Hippocampal formation (tissue), 2 donors: Measurements from ENCODE around the gene DENND6B.
"Not testable (repeated sequence)": the region's sequence is repeated elsewhere in the genome, so short reads cannot be mapped to it uniquely, and the experiment has no call there.

Experiments used
- DNase-seq, 2 donors: peaks; one replicate each; lab custom pipeline; 2025; lab: John Stamatoyannopoulos, UW

DENND6B gene, protein sequence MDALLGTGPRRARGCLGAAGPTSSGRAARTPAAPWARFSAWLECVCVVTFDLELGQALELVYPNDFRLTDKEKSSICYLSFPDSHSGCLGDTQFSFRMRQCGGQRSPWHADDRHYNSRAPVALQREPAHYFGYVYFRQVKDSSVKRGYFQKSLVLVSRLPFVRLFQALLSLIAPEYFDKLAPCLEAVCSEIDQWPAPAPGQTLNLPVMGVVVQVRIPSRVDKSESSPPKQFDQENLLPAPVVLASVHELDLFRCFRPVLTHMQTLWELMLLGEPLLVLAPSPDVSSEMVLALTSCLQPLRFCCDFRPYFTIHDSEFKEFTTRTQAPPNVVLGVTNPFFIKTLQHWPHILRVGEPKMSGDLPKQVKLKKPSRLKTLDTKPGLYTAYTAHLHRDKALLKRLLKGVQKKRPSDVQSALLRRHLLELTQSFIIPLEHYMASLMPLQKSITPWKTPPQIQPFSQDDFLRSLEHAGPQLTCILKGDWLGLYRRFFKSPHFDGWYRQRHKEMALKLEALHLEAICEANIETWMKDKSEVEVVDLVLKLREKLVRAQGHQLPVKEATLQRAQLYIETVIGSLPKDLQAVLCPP

DNA sequence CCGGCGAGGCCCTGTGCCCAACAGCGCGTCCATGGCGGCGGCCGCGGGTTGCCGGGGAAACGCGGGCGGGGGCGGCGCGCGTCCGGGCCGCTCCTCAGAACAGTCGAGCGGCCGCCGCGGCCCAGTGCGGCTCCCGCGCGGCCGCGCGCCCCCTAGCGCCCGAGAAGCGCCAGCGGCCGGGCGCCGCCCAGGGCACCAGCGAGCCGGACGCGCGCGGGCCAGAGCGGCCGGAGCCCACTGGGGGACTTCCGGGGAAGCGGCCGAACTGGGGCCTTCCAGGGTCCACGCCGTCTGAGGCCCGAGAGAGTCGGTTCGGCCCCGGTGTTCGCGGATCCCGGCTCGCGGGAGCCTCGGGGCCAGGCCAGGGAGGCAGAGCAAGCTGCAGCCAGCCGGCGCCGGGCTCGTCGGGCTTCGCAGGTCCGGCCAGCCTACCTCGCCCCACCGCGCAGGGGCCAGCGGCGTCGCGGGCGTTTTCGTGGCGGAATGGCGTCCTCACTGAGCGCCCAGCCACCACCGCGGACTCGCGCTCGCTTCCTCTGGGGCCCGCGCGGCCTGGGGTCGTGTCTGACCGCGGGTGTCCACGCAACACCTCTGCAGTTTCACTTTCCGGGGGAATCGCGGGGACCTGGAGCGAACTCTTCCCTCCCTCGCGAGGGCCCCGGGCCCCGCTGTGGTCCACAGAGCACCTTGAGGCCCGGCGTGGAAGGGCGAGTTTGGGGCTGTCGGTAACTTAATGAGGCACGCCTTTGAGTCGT, at the start of gene DENND6B:
Gene DENND6B (minus strand): TSS at position 57 of the 755 bp plus-strand sequence. CDS start 24 bp downstream, at position 33.
- peak; percentile 74 to 88 for DNase-seq

DNA sequence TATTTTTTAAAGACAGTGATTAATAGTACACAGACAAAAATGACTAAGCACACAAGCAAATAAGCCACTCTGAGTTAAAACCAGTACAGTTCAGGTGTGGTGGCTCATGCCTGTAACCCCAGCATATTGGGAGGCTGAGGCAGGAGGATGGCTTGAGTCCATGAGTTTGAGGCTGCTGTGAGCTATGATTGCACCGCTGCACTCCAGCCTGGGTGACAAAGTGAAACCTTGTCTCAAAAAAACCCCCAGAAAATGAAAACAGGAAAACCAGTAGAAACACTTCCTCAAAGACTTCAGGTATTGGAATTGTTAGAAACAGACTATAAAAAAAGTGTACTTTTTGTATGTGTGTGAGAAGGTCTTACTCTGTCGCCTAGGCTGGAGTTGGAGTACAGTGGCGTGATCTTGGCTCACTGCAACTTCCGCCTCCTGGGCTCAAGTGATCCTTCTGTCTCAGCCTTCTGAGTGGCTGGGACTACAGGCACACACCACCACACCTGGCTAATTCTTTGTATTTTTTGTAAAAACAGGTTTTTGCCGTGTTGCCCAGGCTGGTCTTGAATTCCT, 49.4 kb upstream of the DENND6B start:
- DNase-seq, result no peak

GRCh38 chr22:50371101-50371648, 44.4 kb upstream of the DENND6B start:
- DNase-seq, result no peak

GRCh38 chr22:50367778-50368500, 41.1 kb upstream of the DENND6B start:
- no peak for DNase-seq

DNA sequence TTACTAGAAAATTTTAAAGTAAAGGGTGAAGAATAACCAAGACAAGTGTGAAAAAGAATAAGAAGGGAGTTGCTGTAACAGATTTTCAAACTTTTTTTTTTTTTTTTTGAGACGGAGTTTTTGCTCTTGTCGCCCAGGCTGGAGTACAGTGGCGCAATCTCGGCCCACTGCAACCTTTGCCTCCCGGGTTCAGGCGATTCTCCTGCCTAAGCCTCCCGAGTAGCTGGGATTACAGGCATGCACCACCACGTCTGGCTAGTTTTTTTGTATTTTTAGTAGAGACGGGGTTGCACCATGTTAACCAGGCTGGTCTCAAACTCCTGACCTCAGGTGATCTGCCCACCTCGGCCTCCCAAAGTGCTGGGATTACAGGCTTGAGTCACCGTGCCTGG, 37.0 kb upstream of the DENND6B start:
- not testable (repeated sequence) for DNase-seq

DNA sequence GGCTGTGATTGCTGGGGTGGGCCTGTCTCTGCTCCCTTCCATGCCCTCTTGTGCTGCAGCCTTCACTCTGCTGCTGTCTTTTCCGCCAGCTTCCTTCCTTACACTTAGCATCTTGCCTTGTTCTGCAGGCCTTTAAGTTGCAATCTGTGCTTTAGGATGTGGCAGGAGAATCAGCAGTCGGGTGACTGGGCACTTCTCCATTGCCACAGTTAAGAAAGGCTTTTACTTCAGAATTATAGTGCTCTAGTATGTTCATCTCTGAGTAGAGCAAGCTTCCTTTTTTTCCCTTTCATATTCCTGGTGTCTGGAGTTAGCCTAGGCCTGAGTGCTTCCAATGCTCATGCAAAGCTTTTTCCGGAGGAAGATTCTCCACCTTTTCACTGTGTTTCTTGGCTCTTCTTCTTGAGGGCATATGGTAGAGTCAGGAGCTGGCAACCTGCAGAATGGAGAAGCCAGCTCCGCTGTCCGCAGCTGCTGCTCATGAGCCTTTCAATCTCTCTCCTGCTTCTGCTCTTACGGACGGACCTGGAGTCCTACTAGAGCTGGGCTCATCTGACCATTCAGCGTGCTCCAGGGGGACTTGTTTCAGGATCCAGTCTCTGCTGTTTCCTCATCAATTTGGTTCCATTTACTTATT, 36.5 kb upstream of the DENND6B start:
- DNase-seq, result peak in 1 of 2 donors; percentile 31

DNA sequence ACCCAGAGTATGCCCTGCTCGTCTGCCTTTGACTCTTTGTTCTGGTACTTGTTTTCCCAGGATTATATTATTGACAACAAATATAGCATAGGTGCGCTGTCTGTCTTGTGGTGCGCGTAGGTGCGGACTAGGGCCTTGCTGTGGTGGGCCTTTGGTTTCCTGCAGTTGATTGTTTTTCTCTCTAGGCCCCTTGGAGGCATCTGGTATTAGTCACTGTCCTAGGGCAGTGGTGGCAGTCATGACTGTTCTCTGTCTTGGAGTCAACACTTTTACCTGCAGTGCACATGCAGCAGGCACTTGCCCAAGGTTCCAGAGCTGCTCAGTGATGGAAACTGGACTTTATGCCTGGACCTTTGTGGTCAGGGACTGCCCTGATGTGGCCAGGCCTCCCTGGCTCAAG, 34.9 kb upstream of the DENND6B start:
- DNase-seq, result no peak

- DNase-seq, result no peak
Measured at GRCh38 chr22:50361222-50361621, 34.4 kb upstream of the DENND6B start.

- no peak for DNase-seq
Measured at GRCh38 chr22:50360578-50360977, 33.8 kb upstream of the DENND6B start.

GRCh38 chr22:50357756-50358155, 30.9 kb upstream of the DENND6B start:
- no peak for DNase-seq

- no peak for DNase-seq
Measured at GRCh38 chr22:50357222-50357621, 30.4 kb upstream of the DENND6B start.

DNA sequence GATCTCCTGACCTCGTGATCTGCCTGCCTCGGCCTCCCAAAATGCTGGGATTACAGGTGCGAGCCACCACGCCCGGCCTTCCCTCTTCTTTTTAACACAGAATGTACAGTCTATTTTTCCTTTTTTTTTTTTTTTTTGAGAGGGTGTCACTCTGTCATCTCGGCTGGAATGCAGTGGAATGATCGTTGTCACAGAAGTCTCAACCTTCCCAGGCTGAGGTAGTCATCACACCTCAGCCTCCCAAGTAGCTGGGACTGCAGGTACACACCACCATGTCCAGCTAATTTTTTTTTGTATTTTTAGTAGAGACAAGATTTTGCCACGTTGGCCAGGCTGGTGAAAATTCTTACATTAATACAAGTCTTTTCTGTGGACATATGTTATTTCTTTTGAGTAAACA, 29.4 kb upstream of the DENND6B start:
- no peak for DNase-seq

DNA sequence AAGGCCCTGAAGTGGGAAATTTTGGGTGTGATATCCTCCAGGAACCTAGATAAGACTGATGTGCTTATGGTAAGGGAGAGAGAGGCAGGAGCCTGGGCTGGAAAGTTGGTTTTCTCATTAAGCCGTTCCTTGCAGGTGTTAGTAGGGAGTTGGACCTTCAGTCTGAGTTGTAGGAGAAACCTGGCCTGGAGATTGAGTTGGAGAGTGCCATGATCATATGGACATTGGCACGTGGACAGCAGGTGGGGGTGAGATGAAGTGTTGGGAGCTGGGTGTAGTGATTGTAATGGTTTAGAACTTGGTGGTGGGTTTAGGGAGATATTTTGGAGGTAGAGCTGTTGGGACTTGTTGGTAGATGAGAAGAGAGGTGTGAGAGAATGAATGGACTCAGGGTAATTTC, 21.2 kb upstream of the DENND6B start:
- DNase-seq, result no peak

DNA sequence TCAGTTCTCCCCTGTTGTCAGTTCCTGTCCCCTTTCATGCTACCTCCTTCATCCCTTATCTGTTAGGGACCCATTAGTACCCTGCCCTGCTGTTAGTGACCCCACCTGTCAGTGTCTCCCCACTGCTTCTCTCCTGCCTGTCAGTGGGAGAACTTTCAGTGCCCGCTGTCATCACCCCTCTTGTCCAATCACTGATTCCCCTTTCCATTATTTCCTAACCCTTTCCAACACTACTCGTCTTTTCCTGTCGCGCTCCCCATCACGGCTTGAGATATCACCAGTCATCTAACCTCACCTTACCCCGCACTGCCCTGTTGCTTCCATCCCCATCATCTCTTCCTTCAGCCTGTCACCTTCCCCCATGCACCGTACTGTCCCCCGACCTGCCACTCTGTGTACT, 20.3 kb upstream of the DENND6B start:
- no peak for DNase-seq

DNA sequence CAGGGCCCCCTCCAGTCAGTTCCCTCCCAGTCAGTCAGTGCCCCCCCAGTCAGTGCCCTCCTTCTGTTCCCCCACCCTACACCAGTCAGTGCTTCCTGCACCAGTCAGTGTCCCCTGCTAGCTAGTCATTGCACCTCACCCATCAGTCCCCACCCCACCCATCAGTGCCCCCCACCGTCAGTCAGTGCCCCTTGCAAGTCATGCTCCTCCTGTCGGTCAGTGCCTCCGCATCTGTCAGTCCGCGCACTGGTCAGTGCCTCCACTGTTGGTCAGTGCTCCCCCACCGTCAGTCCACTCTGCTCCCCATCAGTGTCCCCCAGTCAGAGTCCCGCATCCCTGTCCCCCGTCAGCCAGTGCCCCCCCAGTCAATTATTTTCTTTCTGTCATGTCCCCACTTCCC, 19.7 kb upstream of the DENND6B start:
- no peak for DNase-seq

GRCh38 chr22:50343541-50343935, 16.7 kb upstream of the DENND6B start:
- DNase-seq, result no peak

DNA sequence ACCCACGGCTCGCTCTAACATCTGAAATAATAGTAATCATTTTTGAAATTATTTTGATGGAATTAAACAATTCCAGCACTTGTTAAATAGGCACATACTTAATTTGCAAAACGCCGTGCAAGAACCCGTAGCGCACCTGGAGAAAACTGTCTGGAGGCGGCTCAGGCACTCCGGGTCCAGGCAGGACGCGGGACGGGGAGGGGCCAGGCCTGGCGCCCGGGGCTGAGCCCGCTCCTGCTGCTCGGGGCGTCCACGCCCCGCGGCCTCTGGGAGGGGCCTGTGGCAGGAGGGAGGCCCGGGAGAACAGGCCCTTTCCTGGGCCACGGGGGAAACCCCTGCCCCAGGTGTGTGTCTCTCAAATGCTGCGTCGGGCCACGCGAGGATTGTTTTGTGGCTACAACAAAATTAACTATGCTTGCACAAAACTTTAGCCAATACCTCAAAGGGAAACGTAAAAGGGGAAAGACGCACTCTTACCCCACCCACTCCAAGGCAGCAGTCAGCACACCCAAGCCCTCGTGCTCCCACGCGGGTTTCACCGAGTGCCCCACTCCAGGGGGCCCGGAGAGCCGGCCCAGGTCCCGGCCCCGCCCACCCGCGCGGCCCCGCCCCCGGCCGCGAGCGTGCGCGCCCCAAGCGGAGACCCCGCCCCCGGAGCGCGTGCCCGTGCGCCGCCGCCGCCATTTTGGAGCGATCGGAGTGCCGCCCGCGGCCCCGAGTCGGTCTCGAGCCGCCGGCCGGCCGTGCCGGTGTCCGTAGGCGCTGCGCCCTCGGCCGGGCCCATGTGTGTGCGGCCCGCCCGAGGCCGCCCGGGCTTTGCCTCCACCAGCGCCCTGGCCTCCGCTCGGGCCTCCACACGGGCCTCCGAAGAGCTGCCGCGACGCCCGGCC, 16.1 kb upstream of the DENND6B start, which contains the start of gene PPP6R2:
Gene PPP6R2 (plus strand): TSS at position 677 of the 890 bp plus-strand sequence. CDS start 50,582 bp downstream, outside the sequence.
- DNase-seq, result peak; percentile 27 to 75

GRCh38 chr22:50341977-50342650, 15.3 kb upstream of the DENND6B start:
- peak; percentile 80 to 82 for DNase-seq
